ENCODE data around the gene CCDC124. TPM values are rescaled to one million over a fixed set of nuclear protein-coding genes. Genes with fewer than 3 reads are reported as not detected.
"Not testable (repeated sequence)": the region's sequence is repeated elsewhere in the genome, so short reads cannot be mapped to it uniquely, and the experiment has no call there.

Gene CCDC124
- polyA plus RNA-seq, 4 donors, result 50.8 to 96.8 (median 54.8) TPM

DNA sequence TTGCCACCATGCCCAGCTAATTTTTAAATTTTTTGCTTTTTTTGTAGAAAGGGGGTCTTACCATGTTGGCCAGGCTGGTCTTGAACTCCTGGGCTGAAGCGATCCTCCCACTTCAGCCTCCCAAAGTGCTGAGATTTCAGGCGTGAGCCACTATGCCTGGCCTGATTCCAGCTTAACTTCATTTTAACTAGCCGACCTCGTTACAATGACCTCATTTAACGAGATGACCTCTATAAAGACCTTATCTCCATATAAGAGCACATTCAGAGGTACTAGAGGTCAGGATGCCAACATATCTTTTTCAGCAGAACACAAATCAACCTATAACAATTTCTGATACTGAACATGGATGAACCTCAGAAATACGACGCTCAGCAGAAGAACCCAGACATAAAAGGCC, 44.7 kb downstream of the CCDC124 start:
- DNase-seq (ENCODE audit: low read depth in 4 of 4, low spot score in 3 of 4), result no peak

DNA sequence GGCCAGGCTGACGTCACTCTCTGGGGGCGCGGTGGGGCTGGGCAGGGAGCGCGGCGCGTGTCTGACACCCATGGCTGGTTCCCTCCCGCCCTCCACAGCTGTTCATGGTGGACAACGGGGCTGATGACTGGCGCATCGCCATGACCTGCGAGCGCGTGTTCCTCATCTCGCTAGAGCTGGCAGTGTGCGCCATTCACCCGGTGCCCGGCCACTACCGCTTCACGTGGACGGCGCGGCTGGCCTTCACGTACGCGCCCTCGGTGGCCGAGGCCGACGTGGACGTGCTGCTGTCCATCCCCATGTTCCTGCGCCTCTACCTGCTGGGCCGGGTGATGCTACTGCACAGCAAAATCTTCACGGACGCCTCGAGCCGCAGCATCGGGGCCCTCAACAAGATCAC, 48.8 kb downstream of the CCDC124 start:
- DNase-seq (ENCODE audit: low read depth in 4 of 4, low spot score in 3 of 4), result no peak

DNA sequence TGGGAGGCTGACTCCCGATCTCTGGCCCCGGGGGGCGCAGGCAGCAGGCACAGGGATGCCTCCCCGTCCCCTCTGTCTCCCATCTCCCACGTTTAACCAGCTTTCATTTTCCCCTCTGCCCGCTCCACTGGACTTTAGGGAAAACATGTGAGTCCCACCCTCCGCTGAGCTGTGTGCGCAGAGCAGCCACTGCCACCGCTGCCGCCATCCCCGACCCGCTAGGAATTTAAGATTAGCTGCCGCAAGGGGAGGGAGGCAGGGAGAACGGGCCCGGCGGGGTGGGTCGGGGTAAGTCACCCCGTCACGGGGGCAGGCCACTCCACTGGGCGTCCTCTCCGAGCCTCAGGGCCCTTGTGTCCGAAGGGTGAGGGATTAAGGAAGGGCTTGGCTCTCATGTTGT, 49.6 kb downstream of the CCDC124 start:
- DNase-seq (ENCODE audit: low read depth in 4 of 4, low spot score in 3 of 4), result no peak

DNA sequence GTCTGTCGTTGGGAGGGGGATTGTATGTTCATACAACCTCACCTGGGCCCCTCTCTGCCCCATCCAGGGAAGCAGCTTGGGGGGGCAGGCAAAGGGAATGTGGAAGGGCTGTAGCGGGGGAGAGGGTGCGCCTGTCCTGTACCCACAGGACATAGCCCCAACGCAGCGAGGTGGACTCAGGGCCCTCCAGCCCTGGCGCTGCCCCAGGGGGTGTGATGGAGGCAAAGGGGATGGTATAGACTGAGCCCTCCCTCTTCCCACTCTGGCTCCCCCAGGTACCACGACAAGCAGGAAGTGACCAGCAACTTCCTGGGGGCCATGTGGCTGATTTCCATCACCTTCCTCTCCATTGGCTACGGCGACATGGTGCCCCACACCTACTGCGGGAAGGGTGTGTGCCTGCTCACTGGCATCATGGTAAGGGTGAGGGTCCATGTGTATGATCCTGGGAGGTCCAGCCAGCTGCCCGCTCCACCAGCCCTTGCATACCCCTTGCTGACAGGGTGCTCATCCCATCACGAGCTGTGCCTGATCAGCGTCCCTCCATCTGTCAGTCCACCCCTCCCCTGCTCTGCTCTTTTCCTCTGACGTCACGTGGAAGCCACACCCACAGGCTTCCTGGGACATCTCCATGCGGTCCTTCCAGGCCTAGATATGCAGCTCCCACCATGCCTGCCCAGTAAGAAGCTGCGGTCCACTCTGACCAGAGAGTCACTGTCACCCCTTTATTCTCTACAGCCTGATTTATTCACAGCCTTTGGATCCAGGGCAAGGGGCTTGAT, 52.4 kb downstream of the CCDC124 start:
- no peak for DNase-seq (ENCODE audit: low read depth in 4 of 4, low spot score in 3 of 4)

DNA sequence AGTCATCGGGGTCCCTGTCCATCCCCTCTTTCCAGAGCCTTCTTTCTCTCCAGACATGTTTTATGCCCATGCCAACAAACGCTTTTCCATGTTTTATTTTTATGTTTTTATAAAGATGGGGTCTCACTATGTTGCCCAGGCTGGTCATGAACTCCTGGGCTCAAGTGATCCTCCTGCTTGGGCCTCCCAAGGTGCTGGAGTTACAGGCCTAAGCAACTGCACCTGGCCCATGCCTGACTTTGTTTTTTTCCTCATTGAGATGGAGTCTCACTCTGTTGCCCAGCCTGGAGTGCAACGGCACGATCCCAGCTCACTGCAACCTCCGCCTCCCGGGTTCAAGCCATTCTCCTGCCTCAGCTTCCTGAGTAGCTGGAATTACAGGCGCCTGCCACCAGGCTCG, 53.8 kb downstream of the CCDC124 start:
- DNase-seq (ENCODE audit: low read depth in 4 of 4, low spot score in 3 of 4), result not testable (repeated sequence)

DNA sequence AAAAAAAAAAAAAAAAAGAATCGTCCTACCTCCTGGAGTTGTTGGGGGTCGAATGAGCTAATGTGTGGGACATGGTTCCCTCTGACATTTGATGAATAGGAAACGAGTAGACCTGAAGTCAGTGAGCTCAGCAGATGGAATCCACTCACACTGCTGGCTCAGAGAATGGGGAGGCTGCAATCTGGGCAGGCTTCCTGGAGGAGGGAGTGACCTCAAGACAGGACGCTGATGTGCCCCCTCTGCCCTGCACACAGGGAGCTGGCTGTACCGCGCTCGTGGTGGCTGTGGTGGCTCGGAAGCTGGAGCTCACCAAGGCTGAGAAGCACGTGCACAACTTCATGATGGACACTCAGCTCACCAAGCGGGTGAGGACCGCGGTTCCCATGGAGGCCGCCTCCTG, 55.3 kb downstream of the CCDC124 start:
- DNase-seq (ENCODE audit: low read depth in 4 of 4, low spot score in 3 of 4), result no peak

DNA sequence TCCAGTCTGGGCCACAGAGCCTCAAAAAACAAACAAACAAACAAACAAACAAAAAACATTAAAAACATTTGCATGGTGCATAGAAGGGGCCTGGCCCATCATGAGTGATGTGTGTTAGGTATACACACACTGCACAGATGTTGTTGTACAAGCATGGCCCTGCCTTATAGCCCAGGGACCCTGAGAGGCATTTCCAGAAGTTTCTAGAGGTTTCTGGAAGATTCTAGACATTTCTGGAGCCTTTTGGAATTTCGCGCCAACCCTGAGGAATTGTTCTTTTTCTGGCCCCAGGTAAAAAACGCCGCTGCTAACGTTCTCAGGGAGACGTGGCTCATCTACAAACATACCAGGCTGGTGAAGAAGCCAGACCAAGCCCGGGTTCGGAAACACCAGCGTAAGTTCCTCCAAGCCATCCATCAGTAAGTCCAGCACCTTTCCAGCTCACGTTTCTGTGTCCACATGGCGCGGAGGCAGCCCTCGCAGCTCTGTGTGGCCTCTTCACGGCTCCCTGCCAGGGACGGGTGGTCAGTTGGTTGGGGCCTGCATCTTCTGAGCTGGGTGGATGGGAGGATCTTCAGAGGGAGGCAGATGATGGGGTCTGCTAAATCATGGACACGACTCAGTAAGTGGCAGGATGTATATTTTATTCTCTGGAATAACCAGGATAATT, 56.7 kb downstream of the CCDC124 start:
- DNase-seq (ENCODE audit: low read depth in 4 of 4, low spot score in 3 of 4), result no peak

DNA sequence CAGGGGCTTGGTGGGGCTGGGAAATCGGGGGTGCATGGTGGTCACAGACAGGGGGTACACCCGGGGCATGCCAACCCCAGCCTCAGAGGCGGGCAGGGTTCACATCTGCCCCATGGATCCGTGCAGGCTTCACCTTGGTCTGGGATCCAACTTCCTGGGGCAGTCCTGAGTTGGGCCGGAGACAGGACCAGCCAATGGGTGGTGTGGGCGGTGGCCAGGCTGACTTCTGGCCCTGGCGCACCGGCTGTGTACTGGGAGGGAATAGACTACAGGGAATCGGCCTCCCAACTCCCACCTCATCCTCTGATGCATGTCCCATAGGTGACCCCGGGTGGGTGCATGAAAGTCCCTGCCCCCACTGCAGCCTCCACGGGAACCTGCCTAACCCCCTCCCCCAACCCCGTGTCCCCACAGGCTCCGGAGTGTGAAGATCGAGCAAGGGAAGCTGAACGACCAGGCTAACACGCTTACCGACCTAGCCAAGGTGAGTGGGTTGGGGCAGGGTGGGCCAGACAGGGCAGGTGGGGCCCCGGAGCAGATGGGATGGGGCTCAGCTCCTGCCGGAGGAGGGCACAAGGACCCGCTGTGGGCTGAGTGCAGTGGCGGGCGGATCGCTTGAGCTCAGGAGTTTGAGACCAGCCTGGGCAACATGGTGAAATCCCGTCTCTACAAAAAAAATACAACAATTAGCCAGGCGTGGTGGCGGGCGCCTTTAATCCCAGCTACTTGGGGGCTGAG, 60.4 kb downstream of the CCDC124 start:
- no peak for DNase-seq (ENCODE audit: low read depth in 4 of 4, low spot score in 3 of 4)

Other genes with a start within 250 kb of the CCDC124 start
- under 1 TPM; 0.12 to 0.42 (median 0.24) TPM for gene UNC13A, start 244.7 kb upstream of the CCDC124 start, polyA plus RNA-seq (ENCODE audit: insufficient read length in 4 of 4)
- gene MAP1S, start 213.5 kb upstream of the CCDC124 start, polyA plus RNA-seq (ENCODE audit: insufficient read length in 4 of 4), result 10 to 100 TPM; 32.2 to 44.4 (median 35.3) TPM
- gene FCHO1, start 181.5 kb upstream of the CCDC124 start, polyA plus RNA-seq (ENCODE audit: insufficient read length in 4 of 4), result 1 to 10 TPM; 1.6 to 3.4 (median 2.0) TPM
- 10 to 100 TPM in 1 of 4 donors, 1 to 10 TPM in 3; 3.9 to 13.5 (median 7.2) TPM for gene B3GNT3, start 137.9 kb upstream of the CCDC124 start, polyA plus RNA-seq (ENCODE audit: insufficient read length in 4 of 4)
- under 1 TPM in 3 of 4 donors, not detected in 1; 0.19 to 0.54 (median 0.22) TPM for gene INSL3, start 111.5 kb upstream of the CCDC124 start, polyA plus RNA-seq (ENCODE audit: insufficient read length in 4 of 4)
- 1 to 10 TPM; 2.1 to 3.6 (median 3.0) TPM for gene JAK3, start 85.0 kb upstream of the CCDC124 start, polyA plus RNA-seq (ENCODE audit: insufficient read length in 4 of 4)
- 1,000 to 10,000 TPM in 1 of 4 donors, 100 to 1,000 TPM in 3; 830 to 1,276 (median 861) TPM for gene RPL18A, start 73.1 kb upstream of the CCDC124 start, polyA plus RNA-seq (ENCODE audit: insufficient read length in 4 of 4)
- gene SLC5A5, start 61.1 kb upstream of the CCDC124 start, polyA plus RNA-seq (ENCODE audit: insufficient read length in 4 of 4), result under 1 TPM in 3 of 4 donors, not detected in 1; 0.04 to 0.06 (median 0.05) TPM
- gene KCNN1, start 34.1 kb downstream of the CCDC124 start, polyA plus RNA-seq (ENCODE audit: insufficient read length in 4 of 4), result 1 to 10 TPM; 4.4 to 7.3 (median 4.9) TPM
- 1 to 10 TPM; 4.4 to 5.8 (median 4.7) TPM for gene ARRDC2, start 75.2 kb downstream of the CCDC124 start, polyA plus RNA-seq (ENCODE audit: insufficient read length in 4 of 4)
- under 1 TPM; 0.13 to 0.46 (median 0.19) TPM for gene IL12RB1, start 153.9 kb downstream of the CCDC124 start, polyA plus RNA-seq (ENCODE audit: insufficient read length in 4 of 4)
- gene MAST3, start 164.8 kb downstream of the CCDC124 start, polyA plus RNA-seq (ENCODE audit: insufficient read length in 4 of 4), result 1 to 10 TPM; 3.7 to 5.5 (median 4.8) TPM
- 10 to 100 TPM; 23.1 to 34.3 (median 28.3) TPM for gene PIK3R2, start 220.1 kb downstream of the CCDC124 start, polyA plus RNA-seq (ENCODE audit: insufficient read length in 4 of 4)
- 10 to 100 TPM; 14.7 to 21.6 (median 16.5) TPM for gene IFI30, start 240.8 kb downstream of the CCDC124 start, polyA plus RNA-seq (ENCODE audit: insufficient read length in 4 of 4)